GM12864 (cell line): ENCODE measurements around the gene RHBDD1.

Experiments used
- DNase-seq: peaks from one replicate; pipeline ENCODE4 v3.0.0-alpha.2; 2011; ENCODE audit warnings: low read depth
- H3K4me3 ChIP-seq: 2 replicates; pipeline ENCODE4 v1.5.1; 2011; ENCODE audit warnings: mild to moderate bottlenecking, low read depth, low read length, control low read depth
- TF ChIP-seq, protein P1 (sequence below): IDR thresholded peaks from 2 replicates; pipeline ENCODE4 v1.5.1; 2011; ENCODE audit warnings: low read depth, mild to moderate bottlenecking, moderate library complexity, low read length, control low read depth, inconsistent platforms; ENCODE audit errors: missing control alignments

Gene RHBDD1

DNA sequence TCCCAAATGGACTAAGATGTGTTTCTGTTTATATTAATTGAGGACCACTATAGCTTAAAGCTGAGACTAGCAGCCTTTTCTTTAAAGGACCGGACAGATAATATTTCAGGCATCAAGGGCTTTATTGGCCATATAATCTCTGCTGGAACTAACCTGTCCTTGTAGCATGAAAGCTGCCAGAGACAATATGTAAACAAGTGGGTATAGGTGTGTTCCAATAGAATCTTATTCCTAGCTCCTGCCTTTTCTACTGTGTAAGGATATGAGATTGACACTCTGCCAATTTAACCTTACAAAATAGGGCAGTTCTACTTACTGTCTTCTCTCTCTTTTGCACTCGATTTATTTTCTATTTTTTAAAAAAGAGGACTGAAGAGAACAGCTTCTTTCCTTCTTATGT is 74.0 kb downstream of the RHBDD1 start:
- TF ChIP-seq, protein P1, sequence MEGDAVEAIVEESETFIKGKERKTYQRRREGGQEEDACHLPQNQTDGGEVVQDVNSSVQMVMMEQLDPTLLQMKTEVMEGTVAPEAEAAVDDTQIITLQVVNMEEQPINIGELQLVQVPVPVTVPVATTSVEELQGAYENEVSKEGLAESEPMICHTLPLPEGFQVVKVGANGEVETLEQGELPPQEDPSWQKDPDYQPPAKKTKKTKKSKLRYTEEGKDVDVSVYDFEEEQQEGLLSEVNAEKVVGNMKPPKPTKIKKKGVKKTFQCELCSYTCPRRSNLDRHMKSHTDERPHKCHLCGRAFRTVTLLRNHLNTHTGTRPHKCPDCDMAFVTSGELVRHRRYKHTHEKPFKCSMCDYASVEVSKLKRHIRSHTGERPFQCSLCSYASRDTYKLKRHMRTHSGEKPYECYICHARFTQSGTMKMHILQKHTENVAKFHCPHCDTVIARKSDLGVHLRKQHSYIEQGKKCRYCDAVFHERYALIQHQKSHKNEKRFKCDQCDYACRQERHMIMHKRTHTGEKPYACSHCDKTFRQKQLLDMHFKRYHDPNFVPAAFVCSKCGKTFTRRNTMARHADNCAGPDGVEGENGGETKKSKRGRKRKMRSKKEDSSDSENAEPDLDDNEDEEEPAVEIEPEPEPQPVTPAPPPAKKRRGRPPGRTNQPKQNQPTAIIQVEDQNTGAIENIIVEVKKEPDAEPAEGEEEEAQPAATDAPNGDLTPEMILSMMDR: no peak
- no peak overlapping the region for H3K4me3 ChIP-seq
- no peak for DNase-seq

DNA sequence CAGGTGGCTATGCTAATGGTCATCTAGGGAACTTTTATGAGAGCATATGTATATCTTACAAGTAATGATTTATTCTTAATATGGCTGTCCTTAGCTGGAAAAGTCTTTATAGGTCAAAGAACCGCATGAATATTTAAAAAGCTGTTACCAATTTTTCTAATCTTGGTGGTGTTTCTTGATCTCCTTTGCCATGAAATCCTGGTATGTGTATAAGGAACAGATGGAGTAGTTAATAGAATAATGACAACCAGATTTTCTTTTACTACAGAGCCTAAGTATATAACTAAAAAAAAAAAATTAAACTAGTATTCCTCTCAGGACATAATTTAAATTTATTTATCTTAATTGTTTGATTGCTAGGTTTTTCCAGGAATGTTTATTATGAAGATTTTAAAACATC is 74.5 kb downstream of the RHBDD1 start:
- H3K4me3 ChIP-seq: no peak overlapping the region
- TF ChIP-seq, protein P1: no peak
- no peak for DNase-seq

DNA sequence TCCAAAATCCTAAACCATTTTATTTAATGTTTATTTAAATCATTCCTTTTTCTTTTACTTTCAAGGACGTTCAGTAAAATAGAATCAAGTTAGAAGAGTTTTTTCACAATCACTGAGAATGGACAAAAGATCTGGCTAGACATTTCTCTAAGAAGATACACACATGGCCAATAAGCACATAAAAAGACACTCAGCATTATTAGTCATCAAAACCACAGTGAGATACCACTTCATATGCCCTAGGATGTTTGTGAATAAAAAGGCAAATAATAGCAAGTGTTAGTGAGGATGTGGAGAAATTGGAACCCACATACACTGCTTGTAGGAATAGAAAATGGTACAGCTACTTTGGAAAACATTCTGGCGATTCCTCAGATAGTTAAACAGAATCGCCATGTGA is 76.1 kb downstream of the RHBDD1 start:
- H3K4me3 ChIP-seq: no peak overlapping the region
- TF ChIP-seq, protein P1: no peak
- no peak for DNase-seq

DNA sequence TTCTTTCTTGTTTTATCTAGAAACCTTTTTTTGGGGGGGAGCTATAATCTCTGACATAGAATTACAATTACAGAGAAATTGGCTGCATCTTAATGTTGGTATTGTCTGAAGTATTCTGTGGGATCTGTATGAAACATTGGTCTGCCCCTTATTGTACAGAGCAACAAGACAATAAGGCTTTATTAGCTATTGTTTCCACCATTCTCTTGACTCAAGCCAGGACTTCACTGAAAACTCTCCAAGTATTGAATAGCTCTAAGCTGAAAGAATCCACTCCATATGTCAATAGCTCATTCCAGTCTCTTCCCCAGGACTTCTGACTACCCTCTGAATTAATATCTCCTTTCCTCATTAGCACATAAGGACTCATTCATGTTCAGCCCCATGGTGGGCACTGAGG is 77.8 kb downstream of the RHBDD1 start:
- no peak for DNase-seq
- H3K4me3 ChIP-seq: no peak overlapping the region
- TF ChIP-seq, protein P1: no peak

DNA sequence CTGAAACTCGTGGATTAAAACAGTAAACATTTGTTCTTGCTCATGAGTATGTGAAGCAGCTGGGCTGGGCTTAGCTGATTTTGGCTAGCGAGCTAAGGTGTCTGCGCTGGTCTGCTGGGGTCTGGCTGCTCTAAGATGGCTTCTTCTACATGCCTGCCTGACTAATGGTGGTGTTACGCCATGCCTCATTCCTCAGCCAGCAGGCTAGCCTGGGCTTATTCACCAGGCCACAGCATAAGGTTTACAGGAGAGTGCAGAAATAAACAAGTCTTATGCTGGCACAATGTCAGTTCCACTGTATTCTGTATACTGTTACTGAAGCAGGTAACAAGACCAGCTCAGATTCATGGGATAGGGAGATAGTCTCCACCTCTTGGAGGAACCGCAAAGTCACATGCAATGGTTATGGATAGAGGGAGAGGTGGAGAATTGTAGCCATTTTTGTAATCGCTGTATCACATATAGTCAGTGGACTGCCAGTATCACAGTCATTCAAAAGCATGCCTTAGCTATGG is 80.0 kb downstream of the RHBDD1 start:
- TF ChIP-seq, protein P1: no peak
- no peak overlapping the region for H3K4me3 ChIP-seq
- no peak for DNase-seq

DNA sequence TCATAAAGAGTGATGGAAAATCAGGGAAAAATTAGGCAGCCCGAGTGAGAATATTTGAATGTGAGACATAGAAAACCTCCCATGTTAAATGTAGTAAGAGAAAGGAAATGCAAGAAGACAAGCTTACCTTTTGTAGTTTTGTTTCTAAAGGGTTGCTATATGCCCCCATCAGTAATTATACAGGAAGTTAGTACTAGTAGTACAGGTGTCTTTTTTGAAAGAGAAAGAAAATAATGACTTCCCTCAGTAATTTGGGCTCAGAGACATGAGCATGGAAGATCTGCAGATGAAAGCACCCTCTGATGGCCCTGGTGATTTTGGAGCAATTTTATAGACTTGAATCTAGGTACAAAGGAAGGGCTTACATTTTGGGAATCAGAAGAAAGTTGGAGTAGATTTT is 80.8 kb downstream of the RHBDD1 start:
- TF ChIP-seq, protein P1: no peak
- H3K4me3 ChIP-seq: no peak overlapping the region
- DNase-seq: no peak

DNA sequence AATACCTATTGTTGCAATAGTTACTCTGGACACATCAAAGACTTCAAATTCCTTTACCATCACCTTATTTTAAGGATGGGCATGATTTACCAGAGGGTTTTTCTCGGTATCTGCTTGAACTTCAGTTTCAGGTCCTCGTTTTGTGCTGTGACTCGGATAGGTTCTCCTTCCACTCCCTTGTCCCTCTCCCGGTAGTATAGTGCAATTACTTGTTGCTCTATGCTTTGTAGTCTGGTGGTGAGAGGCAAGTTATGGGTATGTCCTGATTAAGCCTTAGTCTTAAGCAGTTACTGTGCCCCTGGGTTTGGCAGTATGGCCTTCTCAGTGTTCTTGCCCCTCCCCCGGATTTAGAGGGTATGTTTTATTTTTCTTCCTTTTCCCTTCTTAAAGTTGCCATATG is 96.6 kb downstream of the RHBDD1 start:
- TF ChIP-seq, protein P1: no peak
- H3K4me3 ChIP-seq: no peak overlapping the region
- DNase-seq: no peak
